OCI-LY3 (cell line): ENCODE measurements around the gene UNKL.

Experiments used
- EZH2phosphoT487 ChIP-seq: fragments of 200-600 bp; shearing (Covaris generic); IDR thresholded peaks from 2 replicates; pipeline ENCODE4 v1.6.1; 2018; ENCODE audit warnings: antibody characterized with exemption, mixed run types, low read depth
- TF ChIP-seq, protein P1 (sequence below): fragments of 200-600, 300-600 bp; sonication (generic); IDR thresholded peaks from 2 replicates; pipeline ENCODE4 v1.5.1; 2014; ENCODE audit warnings: antibody characterized with exemption, low read length, low read depth

DNA sequence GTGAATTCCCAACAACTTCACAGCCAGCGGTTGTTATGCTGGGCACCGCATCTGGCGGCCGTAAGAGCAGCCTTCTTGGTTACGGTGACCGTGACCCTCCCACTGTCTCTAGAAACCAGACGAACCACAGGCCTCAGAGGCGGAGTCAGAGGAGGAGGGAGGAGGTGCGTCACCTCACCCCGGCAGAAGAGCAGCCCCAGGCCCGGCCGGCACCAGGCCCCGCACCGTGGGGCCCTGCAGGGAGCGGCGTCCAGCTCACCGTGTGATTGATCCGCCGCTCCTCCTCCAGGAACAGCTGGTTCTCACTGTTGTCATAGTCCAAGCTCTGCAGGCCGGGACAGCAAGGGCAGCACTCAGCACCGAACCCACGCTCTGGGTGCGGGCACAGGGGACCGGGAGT, 46.6 kb upstream of the UNKL start:
- TF ChIP-seq, protein P1, sequence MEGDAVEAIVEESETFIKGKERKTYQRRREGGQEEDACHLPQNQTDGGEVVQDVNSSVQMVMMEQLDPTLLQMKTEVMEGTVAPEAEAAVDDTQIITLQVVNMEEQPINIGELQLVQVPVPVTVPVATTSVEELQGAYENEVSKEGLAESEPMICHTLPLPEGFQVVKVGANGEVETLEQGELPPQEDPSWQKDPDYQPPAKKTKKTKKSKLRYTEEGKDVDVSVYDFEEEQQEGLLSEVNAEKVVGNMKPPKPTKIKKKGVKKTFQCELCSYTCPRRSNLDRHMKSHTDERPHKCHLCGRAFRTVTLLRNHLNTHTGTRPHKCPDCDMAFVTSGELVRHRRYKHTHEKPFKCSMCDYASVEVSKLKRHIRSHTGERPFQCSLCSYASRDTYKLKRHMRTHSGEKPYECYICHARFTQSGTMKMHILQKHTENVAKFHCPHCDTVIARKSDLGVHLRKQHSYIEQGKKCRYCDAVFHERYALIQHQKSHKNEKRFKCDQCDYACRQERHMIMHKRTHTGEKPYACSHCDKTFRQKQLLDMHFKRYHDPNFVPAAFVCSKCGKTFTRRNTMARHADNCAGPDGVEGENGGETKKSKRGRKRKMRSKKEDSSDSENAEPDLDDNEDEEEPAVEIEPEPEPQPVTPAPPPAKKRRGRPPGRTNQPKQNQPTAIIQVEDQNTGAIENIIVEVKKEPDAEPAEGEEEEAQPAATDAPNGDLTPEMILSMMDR = no peak
- TF ChIP-seq EZH2phosphoT487 = no peak
